H1 (cell line): ENCODE results near the gene DLK1. TPM values are rescaled to one million over a fixed set of nuclear protein-coding genes. Genes with fewer than 3 reads are reported as not detected.

ENCODE experiments used
- CREB1 ChIP-seq: IDR thresholded peaks from 2 replicates; pipeline ENCODE4 v1.6.1; 2012; ENCODE audit warnings: inconsistent platforms
- KDM4A ChIP-seq: IDR thresholded peaks from one replicate; pipeline ENCODE4 v1.7.1; 2012; ENCODE audit warnings: low read depth, mild to moderate bottlenecking, moderate library complexity, low read length, inconsistent platforms; ENCODE audit not compliant: severe bottlenecking
- KDM5A ChIP-seq: fragments of 200-600 bp; IDR thresholded peaks from 2 replicates; pipeline ENCODE4 v1.7.1; 2012; ENCODE audit warnings: mild to moderate bottlenecking, low read length, inconsistent platforms, mixed read lengths
- RAD21 ChIP-seq, 2 experiments: IDR thresholded peaks in 1 of 2; conservative IDR thresholded peaks in 1 of 2; 2 replicates each; pipeline ENCODE4 v1.6.1; 2011; ENCODE audit warnings: low read depth in 2 of 2, low read length in 2 of 2, improper control_type of control experiment in 1 of 2, inconsistent platforms in 1 of 2, mild to moderate bottlenecking in 1 of 2, moderate library complexity in 1 of 2
- SP4 ChIP-seq: IDR thresholded peaks from 2 replicates; pipeline ENCODE4 v1.6.1; 2012; ENCODE audit warnings: low read length, inconsistent platforms
- SUZ12 ChIP-seq: fragments of 200-600 bp; sonication (generic); IDR thresholded peaks from 2 replicates; pipeline ENCODE4 v1.6.1; 2012; ENCODE audit warnings: mild to moderate bottlenecking, inconsistent platforms, low read length, moderate library complexity, mixed read lengths
- TAF1 ChIP-seq: IDR thresholded peaks from 2 replicates; pipeline ENCODE4 v1.6.1; 2011; ENCODE audit warnings: mild to moderate bottlenecking, low read depth, low read length
- polyA plus RNA-seq, 7 experiments: library from polyadenylated mRNA; depleted of rRNA in 3 of 7; stranded (reverse) in 5 of 7; unstranded in 2 of 7; fragments of >200 nt in 5 of 7; fragments of 200-250 nt in 2 of 7; gene quantifications; 1 replicate in 5 of 7; 2 replicates in 1 of 7; 4 replicates in 1 of 7; pipeline versions ENCODE4 v1.2.1 to v1.2.3, GENCODE V29; 2011 to 2013; ENCODE audit warnings: missing spikeins in 2 of 7, mixed read lengths in 2 of 7
- total RNA-seq: library from RNA; stranded (reverse); fragmentation: NEBNext Ultra II Directional; extraction: Animal tissue kit (Norgen Biotek cat#: 25700); gene quantifications from 2 replicates; pipeline ENCODE4 v1.2.1, GENCODE V29; 2021

Gene DLK1
- total and polyA plus RNA-seq, 2 of the 8 experiments (the other 6 are each of a cell fraction or from before 2014, with no cell fraction given), result 1.3 to 2.4 TPM

DNA sequence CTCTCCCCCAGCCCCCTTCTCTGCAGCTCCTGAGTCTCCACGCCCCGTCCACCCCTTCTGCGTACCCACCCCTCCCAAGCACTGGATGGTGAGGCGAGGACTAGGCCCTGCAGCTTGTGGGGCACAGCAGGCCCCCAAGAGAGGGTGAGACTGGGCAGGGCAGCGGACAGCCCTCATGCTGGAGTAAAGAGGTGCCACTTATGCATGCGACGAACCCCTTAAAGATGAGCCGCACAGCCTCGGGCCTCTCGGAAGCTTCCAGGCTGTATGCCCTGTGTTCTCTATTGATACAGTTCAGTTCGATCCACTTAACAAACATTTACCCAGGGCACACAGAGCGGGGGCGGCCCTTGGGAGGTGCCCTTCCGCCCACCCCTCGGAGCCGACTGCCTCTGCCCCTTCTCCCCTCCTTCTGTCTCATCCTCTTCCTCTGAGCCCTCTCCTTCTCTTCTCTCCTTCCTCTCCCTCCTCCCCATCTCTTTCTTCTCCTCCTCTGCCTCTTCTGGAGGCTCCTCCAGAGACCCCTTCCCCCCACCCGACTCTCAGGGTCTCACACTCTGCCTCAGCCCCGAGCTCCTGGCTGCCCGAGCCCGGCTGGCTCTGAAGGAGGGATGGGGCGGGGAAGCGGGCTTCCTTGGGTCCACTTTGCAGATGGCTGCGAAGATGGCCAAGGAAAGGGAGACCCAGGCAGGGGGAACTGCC lies 32.7 kb upstream of the DLK1 start (continued):
- TF ChIP-seq SP4 (no peak), SUZ12 (no peak), KDM4A (no peak), RAD21 (IDR thresholded peaks at IDR 0.05 in 1 of 2, conservative IDR thresholded peaks at IDR 0.05 in 1 of 2; ENCODE audit: low read depth in 2 of 2, low read length in 2 of 2) (no peak), CREB1 (no peak), TAF1 (no peak), KDM5A (no peak)
